AG08396 (cell line): ENCODE data around the gene ALK.

Experiments
- DNase-seq: peaks from one replicate; pipeline ENCODE4 v3.0.0; 2012; ENCODE audit warnings: low spot score, mixed read lengths

Gene ALK

DNA sequence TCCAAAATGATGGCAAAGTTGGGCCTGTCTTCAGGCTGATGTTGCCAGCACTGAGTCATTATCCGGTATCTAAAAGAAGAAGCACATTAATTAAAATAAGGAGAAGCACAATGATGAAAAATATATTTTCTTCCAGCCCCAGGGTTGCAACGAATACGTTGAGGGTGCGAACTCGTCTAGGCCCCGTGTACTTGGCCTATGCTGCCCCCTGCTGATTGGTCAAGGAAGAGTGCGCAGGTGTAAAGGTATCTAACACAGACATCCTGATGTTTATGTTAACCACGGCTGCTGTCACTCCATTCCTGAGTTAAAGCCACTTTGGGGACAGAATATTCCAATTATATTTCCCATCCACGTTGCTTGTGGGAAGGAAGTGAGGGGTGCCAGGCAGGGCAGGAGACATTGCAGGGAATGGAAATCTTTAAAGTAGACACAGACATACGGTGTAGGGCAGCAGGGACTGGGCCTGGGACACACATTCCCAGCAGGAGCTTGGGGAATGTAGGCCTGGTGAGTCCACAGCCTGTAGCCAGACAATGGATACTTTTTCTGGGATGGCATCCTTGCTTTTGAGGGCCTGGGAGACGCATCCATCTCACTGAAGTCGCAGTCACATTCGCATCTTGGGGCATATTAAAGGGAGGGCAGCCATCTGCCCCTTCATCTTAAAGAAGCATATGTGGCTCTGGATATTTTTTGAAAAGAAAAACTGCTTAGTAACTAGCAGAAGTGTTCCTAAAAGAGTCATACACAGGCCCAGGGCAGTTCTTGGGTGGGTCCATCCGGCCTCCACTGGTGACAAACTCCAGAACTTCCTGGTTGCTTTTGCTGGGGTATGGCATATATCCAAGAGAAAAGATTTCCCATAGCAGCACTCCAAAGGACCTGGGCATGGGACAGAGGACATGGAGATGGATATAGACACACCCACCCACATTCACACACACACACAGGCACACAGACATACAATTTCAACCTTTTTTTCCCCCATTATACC lies 724.3 kb downstream of the ALK start:
- DNase-seq: peak; percentile 60

DNA sequence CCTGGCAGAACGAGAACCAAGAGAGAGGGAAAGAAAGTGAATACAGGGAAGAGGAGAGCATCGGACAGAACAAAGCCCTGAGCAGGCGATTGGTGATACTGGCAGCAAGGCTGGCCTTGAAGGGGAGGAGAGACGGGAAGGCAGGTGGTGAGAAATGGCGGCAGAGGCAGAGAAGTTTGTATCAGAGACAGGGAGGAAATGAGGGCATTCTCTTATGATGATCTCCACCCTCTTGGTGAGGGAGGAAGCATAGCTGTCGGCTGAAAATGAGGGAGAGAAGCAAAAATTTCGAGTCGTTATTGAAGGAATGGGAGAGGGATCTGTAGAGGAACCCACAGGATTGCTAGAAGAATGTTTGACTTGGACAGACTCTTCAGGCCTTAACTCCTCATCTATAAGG lies 725.6 kb downstream of the ALK start:
- DNase-seq: no peak

GRCh38 chr2:29193681-29194080 lies 727.7 kb downstream of the ALK start:
- DNase-seq: no peak

- no peak for DNase-seq
Observed at GRCh38 chr2:29193111-29193510, 728.3 kb downstream of the ALK start.

DNA sequence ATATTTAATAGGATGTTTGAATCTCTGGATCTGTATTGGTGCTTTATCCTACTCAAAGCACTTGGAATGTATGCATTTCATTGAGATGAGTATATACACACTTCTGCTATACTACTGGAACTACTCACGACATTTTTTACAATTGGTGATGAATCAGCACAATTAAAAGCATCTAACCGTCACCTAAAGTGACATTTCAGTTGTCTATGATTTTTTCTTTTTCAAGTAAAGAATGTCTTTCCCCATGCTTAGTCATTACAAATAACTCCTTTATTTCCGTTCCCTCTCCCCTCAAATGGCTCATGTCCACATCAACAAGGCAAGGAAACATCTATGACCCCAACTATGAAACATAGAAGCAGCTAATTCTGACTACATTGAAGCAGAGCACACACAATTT lies 728.9 kb downstream of the ALK start:
- DNase-seq: no peak

- DNase-seq: no peak
Observed at GRCh38 chr2:29191817-29192216, 729.6 kb downstream of the ALK start.

DNA sequence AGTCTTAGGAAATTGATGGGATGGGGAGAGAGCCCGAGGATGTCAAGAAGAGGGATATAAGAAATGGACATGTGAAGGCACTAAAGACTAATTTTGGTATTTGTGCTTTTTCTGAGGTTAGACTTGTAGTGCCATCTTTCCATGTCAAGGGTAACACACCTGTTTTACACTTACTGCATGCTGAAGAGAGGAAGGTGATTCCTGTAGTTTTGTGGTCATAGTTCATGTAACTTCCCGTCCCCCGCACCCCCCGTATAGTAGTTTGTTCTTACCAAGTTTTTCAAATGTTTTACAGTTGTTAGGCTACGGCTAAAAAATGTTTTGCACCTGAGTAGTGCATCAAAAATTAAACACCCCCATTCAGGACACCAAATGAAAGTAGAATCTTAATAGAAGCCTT lies 732.3 kb downstream of the ALK start:
- DNase-seq: no peak

DNA sequence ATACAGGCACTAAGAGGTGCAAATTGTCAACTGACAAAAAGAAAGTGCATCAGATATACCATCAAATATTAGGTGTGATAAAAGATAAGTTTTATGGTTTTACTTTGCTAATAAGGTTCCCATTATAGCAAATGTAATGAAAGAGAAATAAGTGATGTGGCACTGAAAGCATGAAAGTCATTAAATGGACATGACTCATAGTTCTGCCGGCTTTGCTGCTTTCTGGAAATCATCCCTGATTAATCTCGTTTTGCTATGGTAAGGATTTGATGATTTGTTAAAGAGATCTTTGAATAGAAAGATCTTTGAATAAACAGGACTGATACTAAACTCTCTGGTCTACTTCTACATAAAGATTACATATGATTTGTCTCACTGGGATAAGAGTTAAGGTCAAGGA lies 733.5 kb downstream of the ALK start:
- no peak for DNase-seq

DNA sequence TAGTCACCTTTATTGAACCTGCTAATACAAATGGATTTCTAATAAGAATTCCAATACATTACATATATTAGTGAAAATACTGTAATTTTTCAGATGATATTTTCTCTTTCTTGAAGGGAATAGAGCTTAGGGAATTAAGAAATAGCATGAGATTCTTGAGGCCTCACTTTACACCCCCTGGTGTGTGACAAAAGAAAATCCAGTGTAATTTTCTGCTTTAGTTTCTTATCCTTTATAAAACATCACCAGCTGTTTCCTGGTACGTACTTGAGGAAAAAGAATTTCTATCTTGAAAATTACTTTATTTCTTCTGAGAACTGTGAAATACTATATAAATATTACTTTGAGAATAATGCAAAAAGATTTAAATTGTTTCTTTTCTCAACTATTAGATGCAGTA lies 734.6 kb downstream of the ALK start:
- DNase-seq: no peak

- no peak for DNase-seq
Observed at GRCh38 chr2:29184531-29184930, 736.9 kb downstream of the ALK start.

DNA sequence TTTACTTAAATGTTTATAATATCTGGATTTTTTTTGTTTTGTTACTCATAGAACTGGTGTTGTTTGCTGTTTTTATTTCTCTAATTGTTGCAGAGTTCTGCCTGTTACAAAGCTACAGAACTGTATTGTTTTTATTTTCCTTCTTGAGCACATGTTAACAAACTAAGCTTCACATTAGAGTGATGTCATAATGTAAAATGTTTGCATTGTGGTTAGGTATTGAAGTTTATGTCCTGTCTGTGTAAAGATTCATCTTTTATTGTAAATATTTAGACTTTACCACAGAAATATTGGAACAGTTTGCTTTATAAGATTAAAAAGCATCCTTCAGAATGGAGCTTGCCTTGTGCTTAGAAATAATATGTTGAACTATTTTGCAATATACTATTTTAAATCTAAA lies 738.5 kb downstream of the ALK start:
- DNase-seq: no peak

DNA sequence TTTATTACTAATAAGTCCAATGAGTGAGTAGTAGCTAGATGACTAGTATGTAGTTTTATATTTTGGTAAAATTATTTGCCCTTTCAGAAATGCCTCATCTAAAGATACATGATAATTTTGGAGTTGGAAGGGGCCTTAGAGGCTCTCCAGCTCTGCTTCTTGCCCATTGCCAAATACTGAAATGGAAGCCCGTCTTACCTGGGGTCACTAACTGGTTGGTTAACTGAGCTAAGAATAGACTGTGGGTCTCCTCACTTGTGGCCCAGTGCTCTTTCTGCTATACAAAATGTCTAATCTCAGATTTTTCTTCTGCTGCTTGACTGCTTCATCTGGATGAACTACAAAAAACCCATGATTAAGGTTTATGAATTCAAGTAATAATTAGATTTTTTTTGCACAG lies 739.1 kb downstream of the ALK start:
- no peak for DNase-seq

DNA sequence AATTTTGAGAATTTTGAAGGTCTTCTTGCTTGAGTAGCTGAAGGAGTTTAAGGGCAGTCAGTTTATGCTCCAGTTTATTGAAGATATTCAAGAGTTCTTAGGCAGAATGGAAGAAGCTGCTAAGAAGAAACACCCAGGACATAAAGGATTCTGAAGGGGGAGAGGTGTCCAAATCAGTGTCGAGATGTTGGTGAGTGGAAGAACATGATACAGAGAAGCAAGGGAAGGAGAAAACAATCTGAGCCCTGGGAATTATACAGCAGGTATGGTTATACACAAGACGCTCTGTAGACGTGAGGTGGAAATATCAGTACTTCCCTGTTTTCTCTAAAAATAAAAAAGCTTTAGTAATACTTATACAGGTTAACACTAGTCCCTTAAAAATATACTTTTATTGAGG lies 746.0 kb downstream of the ALK start:
- no peak for DNase-seq

DNA sequence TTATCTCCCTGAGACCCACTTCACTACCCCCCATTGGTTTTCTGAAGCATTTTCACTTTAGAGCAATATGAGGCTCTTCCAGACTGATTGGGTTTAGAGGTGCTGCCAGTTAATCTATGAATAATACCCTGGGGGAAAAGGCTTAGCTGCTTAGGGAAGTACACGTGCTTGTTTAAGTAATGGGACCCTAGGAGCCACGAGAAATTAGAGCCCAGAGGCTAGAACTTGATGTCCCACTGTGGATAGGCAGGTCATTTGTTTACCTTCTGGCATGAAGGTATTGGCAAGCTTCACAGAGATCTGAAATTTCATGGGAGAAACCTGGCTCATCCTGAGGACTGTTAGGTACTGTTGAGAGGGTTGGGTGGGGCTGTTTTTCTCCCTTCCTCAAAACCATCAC lies 746.4 kb downstream of the ALK start:
- DNase-seq: no peak

GRCh38 chr2:29166242-29167039 lies 754.9 kb downstream of the ALK start:
- DNase-seq: no peak

DNA sequence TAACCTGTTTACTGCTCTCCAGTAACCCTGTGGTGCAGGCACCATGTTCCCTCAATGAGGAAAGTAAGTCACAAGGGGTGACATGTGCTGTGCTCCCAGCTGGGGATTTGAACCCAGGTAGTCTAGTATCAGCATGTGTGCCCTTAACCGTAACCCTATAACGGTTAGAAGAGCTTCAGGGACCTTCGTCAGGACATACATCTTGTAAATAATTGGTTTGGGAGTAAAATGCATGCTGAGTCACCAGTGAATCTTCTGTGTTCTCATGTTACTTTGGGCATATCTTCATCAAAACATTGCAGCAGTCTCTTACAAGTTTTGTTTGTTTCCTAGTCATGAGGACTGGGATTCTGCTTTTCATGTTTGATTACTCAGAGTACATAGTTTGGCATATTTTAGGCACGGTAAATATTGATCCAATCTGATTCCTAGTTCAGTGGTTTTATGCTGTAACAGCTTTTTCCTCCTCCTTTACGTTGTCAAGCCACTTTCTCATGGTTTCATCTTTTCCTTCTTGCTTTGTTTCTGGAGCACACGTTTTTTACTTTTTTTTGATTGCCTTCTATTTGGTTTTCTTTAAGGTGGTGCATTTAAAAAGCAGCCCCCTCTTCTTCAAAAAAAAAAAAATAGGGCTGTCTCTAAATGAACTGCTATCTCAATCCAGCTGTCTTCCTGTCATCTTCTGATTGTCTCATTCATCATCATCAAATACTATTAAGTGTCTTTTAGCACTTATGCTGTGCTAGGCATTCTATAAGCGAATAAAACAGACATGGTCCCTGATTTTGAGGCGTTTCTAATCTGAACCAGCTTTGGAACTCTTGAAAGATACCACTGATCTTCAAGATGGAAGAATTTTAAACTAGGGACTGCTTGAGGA lies 755.8 kb downstream of the ALK start:
- peak; percentile 25 for DNase-seq

- DNase-seq: no peak
Observed at GRCh38 chr2:29164091-29164846, 757.1 kb downstream of the ALK start.

DNA sequence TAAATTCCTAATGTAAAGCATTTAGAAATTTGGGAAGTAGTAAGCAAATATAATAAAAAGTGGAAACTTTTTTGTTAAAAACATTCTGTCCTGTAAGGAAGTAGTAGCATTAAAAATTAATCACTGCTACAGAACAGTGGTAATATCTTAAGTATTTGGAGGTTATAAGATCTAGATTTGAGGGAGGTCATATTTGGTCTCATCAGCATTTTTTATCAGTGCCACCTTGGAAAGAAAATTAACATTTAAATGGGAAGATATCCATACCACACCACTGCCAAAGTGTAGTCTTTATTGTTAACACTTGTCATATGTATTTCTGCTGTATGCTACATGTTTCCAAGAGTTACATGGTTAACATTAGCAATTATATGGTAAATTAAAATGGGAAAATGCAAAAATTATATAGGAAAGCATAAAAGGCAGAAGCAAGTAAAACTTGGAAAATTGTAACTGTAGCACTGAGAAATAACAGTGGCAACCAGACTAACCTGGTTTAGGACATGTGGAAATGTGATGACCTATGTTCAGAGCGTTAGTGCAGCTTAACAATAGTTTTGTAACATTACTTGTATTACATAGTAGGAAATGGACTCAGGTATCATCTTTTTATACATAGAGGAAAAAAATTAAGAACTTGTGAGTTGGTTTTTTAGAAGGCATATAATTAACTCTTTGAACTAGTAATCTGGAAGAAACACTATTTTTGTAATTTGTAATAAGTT lies 759.0 kb downstream of the ALK start:
- DNase-seq: no peak

DNA sequence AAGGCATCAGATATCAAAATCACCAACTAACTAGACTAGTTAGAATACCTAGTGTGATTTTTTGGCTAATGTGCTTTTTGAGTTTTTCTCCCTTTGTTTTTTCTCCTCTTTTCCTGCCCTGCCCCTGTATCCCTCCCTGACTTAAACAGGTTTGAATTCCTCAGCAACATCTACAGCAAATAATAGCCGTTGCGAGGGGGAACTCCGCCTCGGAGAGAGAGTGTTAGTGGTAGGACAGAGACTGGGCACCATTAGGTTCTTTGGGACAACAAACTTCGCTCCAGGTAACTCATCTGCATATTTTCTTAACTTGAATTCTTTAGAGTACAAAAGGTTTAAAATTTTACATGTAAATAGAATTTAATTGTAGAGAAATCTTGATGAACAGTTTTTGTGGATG lies 761.2 kb downstream of the ALK start:
- no peak for DNase-seq

DNA sequence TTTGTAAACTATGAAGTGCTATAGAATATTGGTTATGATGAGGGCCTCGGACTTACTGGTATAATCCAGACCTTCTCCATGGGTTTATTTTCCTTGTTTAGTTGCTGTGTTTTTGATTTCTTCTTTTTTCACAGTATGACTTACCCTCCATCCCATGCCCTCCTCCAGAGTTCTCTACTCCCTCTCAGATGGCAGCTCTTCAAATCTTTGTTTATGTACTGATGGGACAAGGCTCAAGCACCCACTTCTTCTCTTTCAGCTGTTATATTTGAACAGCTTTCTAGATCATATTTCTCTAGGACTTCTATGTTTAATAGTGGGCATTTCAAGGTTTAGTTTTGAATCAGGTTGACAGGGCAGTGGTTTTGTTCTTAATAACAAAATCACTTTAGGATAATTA lies 762.3 kb downstream of the ALK start:
- DNase-seq: no peak

DNA sequence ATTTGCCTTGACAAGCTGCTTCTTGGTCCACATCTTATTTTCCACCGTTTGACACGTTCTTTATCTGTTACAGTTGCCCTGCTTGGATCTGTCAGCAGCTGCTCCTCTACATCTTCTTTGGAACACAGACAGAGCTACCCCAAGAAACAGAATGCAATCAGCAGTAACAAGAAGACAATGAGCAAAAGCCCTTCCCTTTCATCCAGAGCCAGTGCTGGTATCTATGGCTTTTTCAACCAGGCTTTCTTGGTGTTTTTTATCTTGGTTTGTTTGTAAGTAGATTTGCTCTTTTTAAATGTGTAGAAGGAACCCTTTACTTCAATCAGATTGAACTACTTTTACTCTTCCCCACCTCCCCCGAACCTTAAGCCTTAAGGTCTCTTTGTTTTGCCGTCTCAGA lies 764.3 kb downstream of the ALK start:
- DNase-seq: no peak
